Stomach (tissue), 9 donors: ENCODE measurements around the gene GLB1L3. TPM values are rescaled to one million over a fixed set of nuclear protein-coding genes. Genes with fewer than 3 reads are reported as not detected.

Experiments
- DNase-seq, 2 donors: peaks; one replicate each; pipeline versions ENCODE4 v3.0.0 to v3.0.0-alpha.2; 2013 to 2019
- H3K27ac ChIP-seq, 5 donors: fragments of 200-600 bp in 4 of 5; sonication (generic) in 4 of 5; one replicate each; pipeline ENCODE4 v1.5.1; 2013 to 2019; ENCODE audit warnings: mild to moderate bottlenecking in 1 of 5, moderate library complexity in 1 of 5
- H3K27me3 ChIP-seq, 3 donors: fragments of 200-600 bp; sonication (generic); one replicate each; pipeline ENCODE4 v1.5.1; 2017 to 2019; ENCODE audit warnings: mixed run types in 1 of 3
- H3K36me3 ChIP-seq, 4 donors: fragments of 200-600 bp; sonication (generic); 1 replicate in 3 of 4; 2 replicates in 1 of 4; pipeline ENCODE4 v1.5.1; 2016 to 2019
- H3K4me1 ChIP-seq, 4 donors: fragments of 200-600 bp; sonication (generic); one replicate each; pipeline ENCODE4 v1.5.1; 2016 to 2019
- H3K4me3 ChIP-seq, 4 donors: fragments of 200-600 bp; sonication (generic) in 3 of 4; one replicate each; pipeline ENCODE4 v1.5.1; 2016 to 2019; ENCODE audit warnings: mild to moderate bottlenecking in 1 of 4
- H3K9me3 ChIP-seq, 4 donors: fragments of 200-600 bp; sonication (generic); one replicate each; pipeline ENCODE4 v1.5.1; 2016 to 2019
- CTCF ChIP-seq, 7 experiments: fragments of 450-650 bp in 4 of 7; fragments of 200-600 bp in 3 of 7; sonication (generic) in 3 of 7; IDR thresholded peaks; one replicate each; pipeline ENCODE4 v1.5.1; 2016 to 2019; ENCODE audit warnings: antibody characterized with exemption in 7 of 7, control low read depth in 2 of 7, mild to moderate bottlenecking in 1 of 7
- EP300 ChIP-seq: sonication (generic); formaldehyde crosslinking; IDR thresholded peaks from one replicate; pipeline ENCODE4 v1.6.1; 2017; ENCODE audit warnings: antibody characterized with exemption
- POLR2A ChIP-seq, 4 donors: fragments of 450-650 bp; IDR thresholded peaks; one replicate each; pipeline ENCODE4 v1.6.1; 2016; ENCODE audit warnings: antibody characterized with exemption in 4 of 4, control low read depth in 2 of 4, mild to moderate bottlenecking in 1 of 4, moderate library complexity in 1 of 4
- POLR2AphosphoS5 ChIP-seq, 3 donors: sonication (generic); formaldehyde crosslinking; IDR thresholded peaks; one replicate each; pipeline ENCODE4 v1.6.1; 2016; ENCODE audit warnings: antibody characterized with exemption in 3 of 3
- WGBS, 5 donors: extraction: QIAGEN DNeasy Blood & Tissue Kit in 3 of 5; methylation state at CpG; one replicate each; pipeline versions ENCODE4 v1.1.5 to v1.1.7; 2013 to 2018; 5-methylcytosine and 5-hydroxymethylcytosine counted together
- intact Hi-C: fragments of 100-400 bp; cut with DNase I; formaldehyde crosslinking; loops from one replicate; pipeline ENCODE4 v1.15.1; 2023; ENCODE audit warnings: low total_unique reads
- polyA plus RNA-seq, 3 donors: library from polyadenylated mRNA; stranded (reverse); fragments of 200-250 nt; gene quantifications; one replicate each; pipeline ENCODE4 v1.2.3, GENCODE V29; 2013
- total RNA-seq, 5 donors: library from RNA; depleted of rRNA; stranded (reverse); fragments of >200 nt; gene quantifications; one replicate each; pipeline versions ENCODE4 v1.1.0 to v1.2.3, GENCODE V29; 2014 to 2016
- donor health status: healthy with polysubstance abuse.
- donor health status: Bipolar disorder and iron deficiency.
- donor health status: healthy.

Gene GLB1L3
- total and polyA plus RNA-seq, 8 donors = 0.08 TPM; not detected in 7

GRCh38 chr11:134246678-134247077 lies 29.5 kb upstream of the GLB1L3 start:
- no peaks in the 10 kb centered on the region for H3K9me3 ChIP-seq
- no peaks in the 10 kb centered on the region for H3K27me3 ChIP-seq
- WGBS, 5 donors = 80 to 88% (median 83%) methylated on average over 4 of the region's 4 CpGs
- H3K36me3 ChIP-seq = peaks cover 72 to 96% (median 95%) of the 10 kb centered on the region in 4 donors
- no peak for DNase-seq
- H3K27ac ChIP-seq = no peak overlapping the region
- intact Hi-C loops = no loop called here
- no peak overlapping the region for H3K4me3 ChIP-seq
- TF ChIP-seq POLR2AphosphoS5 (IDR thresholded peaks at IDR 0.05) (no peak), POLR2A (IDR thresholded peaks at IDR 0.05) (no peak), EP300 (no peak), CTCF (IDR thresholded peaks at IDR 0.05) (no peak)
- H3K4me1 ChIP-seq = peaks cover under 1 to 6% (median 2%) of the 10 kb centered on the region in 4 donors

GRCh38 chr11:134248910-134249480 lies 27.2 kb upstream of the GLB1L3 start:
- intact Hi-C loops = no loop called here

GRCh38 chr11:134250246-134250645 lies 25.9 kb upstream of the GLB1L3 start:
- Histone ChIP-seq H3K4me1 (peaks cover 17 to 32% (median 26%) of the 10 kb centered on the region in 4 donors), H3K36me3 (peaks cover 48 to 60% (median 59%) of the 10 kb centered on the region in 4 donors), H3K4me3 (no peak overlapping the region), H3K27me3 (no peaks in the 10 kb centered on the region), H3K9me3 (no peaks in the 10 kb centered on the region), H3K27ac (no peak overlapping the region)
- TF ChIP-seq POLR2A (IDR thresholded peaks at IDR 0.05) (no peak), EP300 (no peak), POLR2AphosphoS5 (IDR thresholded peaks at IDR 0.05) (no peak)
- DNase-seq = no peak
- WGBS, 5 donors = 92 to 95% (median 95%) methylated on average over 3 of the region's 3 CpGs
- intact Hi-C loops = no loop called here

More at GRCh38 chr11:134248910-134249480, 27.2 kb upstream of the GLB1L3 start:
- no peaks in the 10 kb centered on the region for H3K27me3 ChIP-seq
- H3K9me3 ChIP-seq = no peaks in the 10 kb centered on the region
- H3K4me3 ChIP-seq = no peak overlapping the region
- H3K4me1 ChIP-seq = peaks cover 9 to 20% (median 16%) of the 10 kb centered on the region in 4 donors
- H3K36me3 ChIP-seq = peaks cover 59 to 73% (median 72%) of the 10 kb centered on the region in 4 donors
- DNase-seq = no peak
- no peak overlapping the region for H3K27ac ChIP-seq
- no peak for TF ChIP-seq POLR2AphosphoS5 (IDR thresholded peaks at IDR 0.05)
- TF ChIP-seq EP300 = no peak
- no peak for TF ChIP-seq POLR2A (IDR thresholded peaks at IDR 0.05)
- no peak for TF ChIP-seq CTCF (IDR thresholded peaks at IDR 0.05)
- WGBS, 5 donors = 63 to 68% (median 66%) methylated on average over 7 of the region's 7 CpGs

- no peak for DNase-seq
Observed at GRCh38 chr11:134250675-134251074, 25.5 kb upstream of the GLB1L3 start.

More at GRCh38 chr11:134250675-134251074, 25.5 kb upstream of the GLB1L3 start:
- H3K36me3 ChIP-seq = peaks cover 44 to 56% (median 55%) of the 10 kb centered on the region in 4 donors
- H3K27ac ChIP-seq = no peak overlapping the region
- 77 to 94% (median 79%) methylated on average over 2 of the region's 2 CpGs for WGBS, 5 donors
- no peak for TF ChIP-seq POLR2AphosphoS5 (IDR thresholded peaks at IDR 0.05)
- TF ChIP-seq POLR2A (IDR thresholded peaks at IDR 0.05) = no peak
- no peak for TF ChIP-seq CTCF (IDR thresholded peaks at IDR 0.05)
- no peak for TF ChIP-seq EP300
- no peaks in the 10 kb centered on the region for H3K9me3 ChIP-seq
- H3K4me1 ChIP-seq = peaks cover 17 to 36% (median 29%) of the 10 kb centered on the region in 4 donors
- intact Hi-C loops = no loop called here
- H3K4me3 ChIP-seq = no peak overlapping the region
- H3K27me3 ChIP-seq = no peaks in the 10 kb centered on the region
